Left lobe of liver (tissue), 2 donors: Measurements from ENCODE around the gene ZNF124. TPM values are rescaled to one million over a fixed set of nuclear protein-coding genes. Genes with fewer than 3 reads are reported as not detected.

ENCODE experiments used
- ATAC-seq: fragments of 200-7000 bp; cut with Tn5 transposase; one replicate; pipeline ENCODE4 v1.9.1; 2020; ENCODE audit warnings: mild to moderate bottlenecking, moderate library complexity
- DNase-seq: peaks from one replicate; pipeline ENCODE4 v3.0.0-alpha.2; 2020; ENCODE audit warnings: low spot score
- total RNA-seq: library from RNA; stranded (reverse); gene quantifications from one replicate; pipeline ENCODE4 v1.2.1, GENCODE V29; 2021
- donor health status: DM: no; HTN: no; CAD: no; lungs with moderate emphysema.
- donor health status: DM: no; HTN: yes; CAD: no.

The ZNF124 gene
- total RNA-seq, 1 donor from 2014 or later: 5.3 TPM

GRCh38 chr1:247114351-247115140 lies 57.3 kb downstream of the ZNF124 start:
- ATAC-seq: no peak
- DNase-seq: no peak

GRCh38 chr1:247113733-247114271 lies 58.0 kb downstream of the ZNF124 start:
- peak; percentile 29 for ATAC-seq
- peak; percentile 53 for DNase-seq

DNA sequence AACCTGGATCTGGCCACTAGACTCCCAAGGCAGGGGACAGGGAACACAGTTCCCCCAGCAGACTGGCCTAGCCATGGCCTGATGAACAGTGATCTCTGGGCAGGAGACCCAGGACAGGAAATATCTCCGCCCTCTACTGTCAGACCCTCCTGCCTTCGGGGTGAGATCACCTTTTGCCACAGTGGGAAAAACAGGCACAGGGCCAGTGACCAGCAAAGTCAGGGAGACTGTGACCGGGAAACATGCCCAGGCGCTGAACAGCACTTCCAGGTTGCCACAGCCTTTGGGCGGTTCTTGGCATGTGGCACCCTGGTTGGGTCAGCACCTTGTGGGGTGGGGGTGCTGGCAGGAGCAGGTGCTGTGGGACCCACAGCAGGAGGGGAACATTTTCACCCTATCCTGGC lies 58.7 kb downstream of the ZNF124 start:
- ATAC-seq (peak; percentile 69), DNase-seq (peak; percentile 84)

DNA sequence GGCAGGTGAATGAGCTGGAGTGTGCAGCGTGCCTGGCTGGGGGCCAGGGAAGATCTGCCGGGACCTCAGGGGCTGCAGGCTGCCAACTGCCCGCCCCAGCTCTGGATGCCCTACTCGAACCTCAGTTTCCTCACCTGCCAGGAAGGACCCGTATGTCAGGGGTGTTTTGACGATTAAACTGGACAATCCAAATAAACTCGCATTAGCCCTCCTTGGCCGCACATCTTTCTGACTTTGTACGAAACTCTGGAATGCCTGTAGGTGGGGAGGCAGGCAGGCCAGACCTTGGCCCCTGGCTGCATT lies 59.4 kb downstream of the ZNF124 start:
- ATAC-seq (peak; percentile 36), DNase-seq (peak; percentile 63)

- ATAC-seq (peak; percentile 88), DNase-seq (peak; percentile 79)
Measured at GRCh38 chr1:247111700-247112478, 59.9 kb downstream of the ZNF124 start.

DNA sequence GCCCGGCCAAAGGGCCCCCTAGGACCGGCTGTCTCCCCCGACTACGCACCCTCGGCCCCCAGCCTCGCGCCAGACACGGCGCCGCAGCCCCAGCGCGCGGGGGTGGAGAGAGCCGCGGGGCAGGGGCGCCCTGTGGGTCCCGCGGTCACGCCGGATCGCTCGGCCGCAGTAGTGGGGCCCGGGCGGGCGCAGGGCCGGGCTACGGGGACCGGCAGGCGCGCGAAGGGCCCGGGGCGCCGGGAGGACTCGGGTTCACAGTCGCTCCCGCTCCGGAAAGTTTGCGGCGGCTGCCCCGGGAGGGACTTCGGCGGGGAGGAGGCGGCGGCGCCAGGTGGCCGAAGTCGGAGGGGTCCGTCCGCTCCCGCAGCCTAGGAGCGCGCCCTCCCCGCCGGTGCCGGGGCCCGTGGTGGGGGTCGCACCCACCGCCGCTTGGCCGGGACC lies 60.5 kb downstream of the ZNF124 start:
- DNase-seq (no peak), ATAC-seq (peak; percentile 16)

DNA sequence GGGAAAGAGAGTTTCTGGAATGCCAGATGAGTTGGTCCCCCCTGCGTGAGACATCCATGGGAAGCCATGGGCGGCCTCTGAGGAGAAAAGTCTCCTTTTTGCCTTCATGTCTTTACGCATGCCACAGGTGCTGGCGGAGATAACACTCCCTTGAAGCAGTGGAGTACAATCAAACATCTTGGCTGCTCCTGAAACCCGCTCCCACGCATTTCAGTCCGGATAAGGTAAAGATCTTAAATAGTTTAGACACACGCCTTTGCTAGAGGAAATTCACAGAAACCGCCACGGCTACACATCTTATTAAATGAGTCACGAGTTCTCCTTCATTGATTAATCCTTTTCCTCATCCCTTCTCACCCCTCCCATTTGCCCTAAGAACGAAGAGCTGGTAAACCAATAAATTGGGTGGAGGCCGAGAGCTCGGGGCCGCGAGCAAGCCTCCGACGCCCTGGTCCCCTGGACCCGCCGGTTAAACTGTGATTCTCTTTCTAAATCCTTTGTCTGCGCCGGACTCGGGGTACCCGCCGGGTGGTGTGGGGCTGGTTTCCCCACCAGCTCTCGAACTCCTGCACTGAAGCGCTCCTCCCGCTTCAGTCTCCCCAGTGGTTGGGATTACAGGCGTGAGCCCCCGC lies 61.1 kb downstream of the ZNF124 start:
- ATAC-seq (no peak), DNase-seq (no peak)

DNA sequence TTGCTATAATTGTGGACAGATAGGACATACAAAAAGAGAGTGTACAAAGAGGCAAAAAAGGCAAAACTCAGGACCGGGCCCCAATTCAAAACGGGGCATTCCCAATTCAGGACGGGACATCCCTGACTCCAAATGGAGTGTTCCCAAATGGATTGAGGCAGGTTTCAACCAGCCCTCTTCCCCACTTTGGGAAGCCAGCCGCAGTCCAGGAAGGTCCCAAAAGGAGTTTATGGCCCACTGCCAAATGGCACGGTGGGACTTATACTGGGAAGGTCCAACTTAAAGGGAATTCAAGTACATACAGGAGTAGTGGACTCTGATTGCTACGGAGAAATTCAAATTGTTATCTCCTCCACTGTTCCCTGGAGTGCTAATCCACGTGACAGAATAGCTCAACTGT lies 64.1 kb downstream of the ZNF124 start:
- ATAC-seq (no peak), DNase-seq (no peak)

- DNase-seq: no peak
- ATAC-seq: no peak
Measured at GRCh38 chr1:247105966-247106365, 65.9 kb downstream of the ZNF124 start.

Other genes starting within 250 kb of the ZNF124 start
- gene AHCTF1, start 240.1 kb downstream of the ZNF124 start, total RNA-seq: 10.5 TPM
- not detected for gene ZNF695, start 164.0 kb downstream of the ZNF124 start, total RNA-seq
- gene ZNF670, start 93.2 kb downstream of the ZNF124 start, total RNA-seq: 1.0 TPM
- 1.7 TPM for gene ZNF669, start 67.7 kb downstream of the ZNF124 start, total RNA-seq
- gene VN1R5, start 84.1 kb upstream of the ZNF124 start, total RNA-seq: not detected
- gene ZNF496, start 159.8 kb upstream of the ZNF124 start, total RNA-seq: 4.4 TPM
- 0.33 TPM for gene NLRP3, start 244.2 kb upstream of the ZNF124 start, total RNA-seq